Measurements from ENCODE around the gene B3GAT1.

The B3GAT1 gene

DNA sequence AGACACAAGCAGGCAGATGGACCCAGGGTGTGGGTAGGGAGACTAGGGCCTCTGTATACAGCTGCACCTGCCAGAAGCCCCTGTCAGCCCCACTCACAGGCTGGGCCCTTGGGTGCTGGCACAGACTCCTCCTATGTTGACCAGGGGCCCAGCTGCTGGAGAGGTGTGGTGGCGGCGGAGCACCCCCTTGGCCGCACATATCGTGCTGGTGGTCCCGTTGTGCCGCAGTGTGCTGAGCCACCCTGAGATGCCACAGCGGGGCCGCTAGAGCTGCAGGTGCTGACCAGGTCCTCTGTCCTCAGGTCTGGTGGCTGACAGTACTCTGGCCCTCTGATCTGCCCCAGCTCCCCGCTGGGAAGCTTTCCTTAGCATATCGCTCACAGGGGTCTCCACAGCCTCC is 30.2 kb upstream of the B3GAT1 start:
- no peak for DNase-seq (ENCODE audit: low read depth in 3 of 3, low spot score in 1 of 3)

DNA sequence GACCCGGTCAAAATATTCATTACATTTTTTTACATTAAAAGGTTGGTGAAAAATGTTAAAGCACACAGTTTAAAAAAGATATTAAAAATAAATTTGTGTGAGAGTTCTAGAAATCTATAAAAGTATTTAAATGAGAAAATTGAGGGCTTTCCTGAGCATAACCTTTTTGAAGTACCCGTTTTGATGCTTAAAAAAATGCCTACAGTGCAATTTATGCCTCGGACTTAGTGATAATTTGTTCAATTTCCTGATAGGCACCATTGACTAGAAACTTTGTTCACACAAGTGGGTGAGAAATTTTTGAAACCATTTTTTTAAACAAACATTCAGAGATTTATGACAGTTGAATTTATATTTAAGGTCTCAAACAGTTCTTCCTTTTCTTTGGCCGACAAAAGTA is 29.7 kb upstream of the B3GAT1 start:
- DNase-seq (ENCODE audit: low read depth in 3 of 3, low spot score in 1 of 3): no peak

- no peak for DNase-seq (ENCODE audit: low read depth in 3 of 3, low spot score in 1 of 3)
Observed at GRCh38 chr11:134441281-134441680, 29.2 kb upstream of the B3GAT1 start.

DNA sequence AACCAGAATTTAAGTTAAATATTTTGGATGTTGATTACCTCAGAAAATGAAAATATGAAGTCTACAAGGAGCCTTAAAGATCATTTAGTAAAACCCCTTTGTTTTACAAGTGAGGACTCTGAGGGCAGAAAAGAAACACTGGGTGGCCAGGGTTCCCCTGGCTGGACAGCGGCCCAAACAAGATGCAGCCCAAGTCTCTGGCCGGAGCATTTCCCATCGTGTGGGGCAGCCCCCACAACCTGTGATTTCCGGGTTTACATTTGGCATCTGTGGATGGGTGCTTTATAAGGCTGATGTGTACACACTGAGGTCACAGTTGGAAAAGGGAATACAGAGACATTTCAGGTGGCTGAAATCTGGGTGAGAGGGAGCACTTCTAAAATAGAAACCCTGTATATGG is 28.8 kb upstream of the B3GAT1 start:
- no peak for DNase-seq (ENCODE audit: low read depth in 3 of 3, low spot score in 1 of 3)

- DNase-seq (ENCODE audit: low read depth in 3 of 3, low spot score in 1 of 3): no peak
Observed at GRCh38 chr11:134438542-134439537, 26.8 kb upstream of the B3GAT1 start.

GRCh38 chr11:134437821-134438220 is 25.8 kb upstream of the B3GAT1 start:
- no peak for DNase-seq (ENCODE audit: low read depth in 3 of 3, low spot score in 1 of 3)

GRCh38 chr11:134436781-134437180 is 24.7 kb upstream of the B3GAT1 start:
- DNase-seq (ENCODE audit: low read depth in 3 of 3, low spot score in 1 of 3): no peak

- no peak for DNase-seq (ENCODE audit: low read depth in 3 of 3, low spot score in 1 of 3)
Observed at GRCh38 chr11:134433806-134434205, 21.8 kb upstream of the B3GAT1 start.

GRCh38 chr11:134433251-134433650 is 21.2 kb upstream of the B3GAT1 start:
- DNase-seq (ENCODE audit: low read depth in 3 of 3, low spot score in 1 of 3): no peak

DNA sequence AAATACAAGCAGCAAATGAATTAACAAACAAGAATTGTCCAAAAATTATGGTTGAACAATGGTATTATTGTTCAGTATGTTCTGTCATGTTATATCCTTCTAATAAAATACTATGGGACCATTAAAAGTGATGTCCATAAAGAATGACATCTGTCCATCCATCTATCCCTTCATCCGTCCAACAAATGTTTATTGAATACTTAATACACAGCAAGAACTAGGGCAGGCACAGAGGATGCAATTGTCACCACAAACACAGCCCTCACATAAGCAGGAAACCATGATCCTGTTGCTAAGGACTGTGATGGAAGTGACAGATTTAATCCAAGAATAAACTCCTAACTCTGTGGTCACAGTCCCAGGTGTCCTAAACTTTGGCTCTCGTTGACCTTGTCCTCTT is 20.7 kb upstream of the B3GAT1 start:
- no peak for DNase-seq (ENCODE audit: low read depth in 3 of 3, low spot score in 1 of 3)

GRCh38 chr11:134429106-134429505 is 17.1 kb upstream of the B3GAT1 start:
- DNase-seq (ENCODE audit: low read depth in 3 of 3, low spot score in 1 of 3): no peak

GRCh38 chr11:134425816-134426536 is 13.9 kb upstream of the B3GAT1 start:
- DNase-seq (ENCODE audit: low read depth in 3 of 3, low spot score in 1 of 3): no peak

- no peak for DNase-seq (ENCODE audit: low read depth in 3 of 3, low spot score in 1 of 3)
Observed at GRCh38 chr11:134425413-134425812, 13.4 kb upstream of the B3GAT1 start.

DNA sequence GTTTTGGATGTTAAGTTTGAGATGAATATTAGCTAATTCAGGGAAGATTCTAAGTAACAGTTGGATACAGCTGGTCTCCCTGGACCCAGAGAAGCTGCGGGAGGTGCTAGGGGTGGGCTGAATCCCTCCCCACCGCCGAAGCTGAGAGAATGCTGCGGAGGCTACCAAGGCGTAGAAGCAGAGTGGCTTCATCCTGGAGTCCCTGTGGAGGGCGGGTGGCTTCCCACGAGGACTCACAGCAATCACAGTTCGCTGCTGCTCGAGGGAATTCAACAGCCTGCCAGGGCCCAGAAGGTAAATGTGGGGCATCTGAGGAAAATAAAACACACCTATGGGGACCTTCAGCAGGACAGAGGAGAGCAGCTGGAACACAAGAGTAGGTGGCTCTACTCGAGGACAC is 11.1 kb upstream of the B3GAT1 start:
- DNase-seq (ENCODE audit: low read depth in 3 of 3, low spot score in 1 of 3): no peak

- DNase-seq (ENCODE audit: low read depth in 3 of 3, low spot score in 1 of 3): no peak
Observed at GRCh38 chr11:134417871-134418840, 6.1 kb upstream of the B3GAT1 start.

GRCh38 chr11:134416726-134417125 is 4.7 kb upstream of the B3GAT1 start:
- DNase-seq (ENCODE audit: low read depth in 3 of 3, low spot score in 1 of 3): no peak

GRCh38 chr11:134414766-134415765 is 3.0 kb upstream of the B3GAT1 start:
- no peak for DNase-seq (ENCODE audit: low read depth in 3 of 3, low spot score in 1 of 3)

- DNase-seq (ENCODE audit: low read depth in 3 of 3, low spot score in 1 of 3): no peak
Observed at GRCh38 chr11:134413826-134414731, 2.0 kb upstream of the B3GAT1 start.
